Progenitor cell of endocrine pancreas (in vitro differentiated cells): ENCODE data around the gene LLPH. TPM values are rescaled to one million over a fixed set of nuclear protein-coding genes. Genes with fewer than 3 reads are reported as not detected.
A peak's percentile ranks its signal among the peaks of the same experiment; 100 is the strongest.

Experiments
- DNase-seq: peaks from one replicate; pipeline ENCODE4 v3.0.0; 2021; ENCODE audit warnings: low spot score; ENCODE audit not compliant: unreplicated experiment
- H3K27ac Mint-ChIP-seq: 2 replicates; pipeline ENCODE4 v1.8.0; 2021; ENCODE audit warnings: mild to moderate bottlenecking, moderate library complexity, mixed read lengths
- H3K27me3 Mint-ChIP-seq: 2 replicates; pipeline ENCODE4 v1.8.0; 2021; ENCODE audit warnings: mixed read lengths
- H3K36me3 Mint-ChIP-seq: 2 replicates; pipeline ENCODE4 v1.8.0; 2022; ENCODE audit warnings: mixed read lengths; ENCODE audit not compliant: insufficient read depth
- H3K4me1 Mint-ChIP-seq: 2 replicates; pipeline ENCODE4 v1.8.0; 2021; ENCODE audit warnings: low read depth, mixed read lengths
- H3K4me3 Mint-ChIP-seq: 2 replicates; pipeline ENCODE4 v1.8.0; 2021; ENCODE audit warnings: low read depth, mild to moderate bottlenecking, moderate library complexity, mixed read lengths
- H3K9me3 Mint-ChIP-seq: 2 replicates; pipeline ENCODE4 v1.8.0; 2021; ENCODE audit warnings: low read depth, mixed read lengths
- total RNA-seq: library from RNA; stranded (reverse); gene quantifications from 2 replicates; pipeline ENCODE4 v1.2.1, GENCODE V29; 2021
- TF ChIP-seq, protein P1 (sequence below): fragments of 200-600 bp; sonication (generic); IDR thresholded peaks from one replicate; pipeline ENCODE4 v1.5.0; 2021; ENCODE audit warnings: antibody characterized with exemption, mild to moderate bottlenecking; ENCODE audit not compliant: unreplicated experiment

LLPH gene
- total RNA-seq, 1 donor from 2014 or later = 22.4 TPM

DNA sequence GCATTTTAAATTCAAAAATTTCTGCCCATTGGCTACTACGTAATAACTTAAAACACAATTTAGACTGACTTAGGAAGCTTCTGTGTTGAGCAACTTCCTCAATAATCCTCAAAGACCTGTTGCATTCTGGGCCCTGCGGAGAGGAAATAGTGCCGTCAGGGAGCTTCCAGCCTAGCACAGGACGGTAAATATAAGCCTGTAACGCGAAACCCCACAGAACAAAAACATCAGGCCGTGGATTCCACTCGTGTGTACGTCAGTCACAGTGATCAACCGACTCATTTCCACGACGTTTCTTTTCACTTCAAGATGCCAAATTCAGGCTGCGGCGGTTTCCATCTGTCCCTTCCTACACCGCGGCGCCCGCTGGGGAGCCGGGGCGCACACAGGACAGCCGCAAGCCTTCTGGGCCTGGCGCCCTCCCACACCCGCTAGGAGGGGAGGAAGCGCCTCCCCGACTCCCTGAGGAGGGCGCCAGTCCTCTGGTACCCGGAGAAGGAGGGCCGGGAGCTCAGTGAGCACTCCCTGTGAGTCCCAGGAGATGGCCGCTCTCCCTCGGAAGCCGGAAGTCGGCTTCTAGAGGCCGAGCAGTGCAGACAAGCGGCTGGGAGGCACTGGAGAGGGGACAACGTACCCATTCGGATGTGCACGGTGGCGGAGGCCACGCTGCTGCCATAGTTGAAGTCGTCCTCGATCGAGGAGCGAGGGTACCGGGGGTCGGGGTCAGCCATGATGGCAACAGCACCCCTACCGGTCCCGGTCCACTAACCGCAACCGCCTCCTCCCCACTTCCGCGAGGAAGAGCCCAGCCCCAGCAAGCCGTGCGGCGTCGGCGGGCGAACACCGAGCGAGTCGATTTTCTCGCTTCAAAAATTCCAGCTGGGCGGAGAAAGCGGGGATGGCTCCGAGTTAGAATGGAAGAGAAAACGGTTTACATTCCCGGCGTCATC, 38.9 kb upstream of the LLPH start, which contains the start of gene TMBIM4:
Gene TMBIM4 (minus strand): TSS at position 776 of the 950 bp plus-strand sequence. CDS start 45 bp downstream, at position 731.
- DNase-seq = peak; percentile 46
- Mint-ChIP-seq H3K36me3 (peaks cover 9% of the 10 kb centered on the region), H3K4me3 (peak within 1 kb of the TSS; percentile 91), H3K27ac (peak within 1 kb of the TSS; percentile 95), H3K4me1 (peaks cover 2% of the 10 kb centered on the region), H3K9me3 (peaks cover 12% of the 10 kb centered on the region), H3K27me3 (no peaks in the 10 kb centered on the region)
- TF ChIP-seq, protein P1, sequence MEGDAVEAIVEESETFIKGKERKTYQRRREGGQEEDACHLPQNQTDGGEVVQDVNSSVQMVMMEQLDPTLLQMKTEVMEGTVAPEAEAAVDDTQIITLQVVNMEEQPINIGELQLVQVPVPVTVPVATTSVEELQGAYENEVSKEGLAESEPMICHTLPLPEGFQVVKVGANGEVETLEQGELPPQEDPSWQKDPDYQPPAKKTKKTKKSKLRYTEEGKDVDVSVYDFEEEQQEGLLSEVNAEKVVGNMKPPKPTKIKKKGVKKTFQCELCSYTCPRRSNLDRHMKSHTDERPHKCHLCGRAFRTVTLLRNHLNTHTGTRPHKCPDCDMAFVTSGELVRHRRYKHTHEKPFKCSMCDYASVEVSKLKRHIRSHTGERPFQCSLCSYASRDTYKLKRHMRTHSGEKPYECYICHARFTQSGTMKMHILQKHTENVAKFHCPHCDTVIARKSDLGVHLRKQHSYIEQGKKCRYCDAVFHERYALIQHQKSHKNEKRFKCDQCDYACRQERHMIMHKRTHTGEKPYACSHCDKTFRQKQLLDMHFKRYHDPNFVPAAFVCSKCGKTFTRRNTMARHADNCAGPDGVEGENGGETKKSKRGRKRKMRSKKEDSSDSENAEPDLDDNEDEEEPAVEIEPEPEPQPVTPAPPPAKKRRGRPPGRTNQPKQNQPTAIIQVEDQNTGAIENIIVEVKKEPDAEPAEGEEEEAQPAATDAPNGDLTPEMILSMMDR = peak; percentile 45

DNA sequence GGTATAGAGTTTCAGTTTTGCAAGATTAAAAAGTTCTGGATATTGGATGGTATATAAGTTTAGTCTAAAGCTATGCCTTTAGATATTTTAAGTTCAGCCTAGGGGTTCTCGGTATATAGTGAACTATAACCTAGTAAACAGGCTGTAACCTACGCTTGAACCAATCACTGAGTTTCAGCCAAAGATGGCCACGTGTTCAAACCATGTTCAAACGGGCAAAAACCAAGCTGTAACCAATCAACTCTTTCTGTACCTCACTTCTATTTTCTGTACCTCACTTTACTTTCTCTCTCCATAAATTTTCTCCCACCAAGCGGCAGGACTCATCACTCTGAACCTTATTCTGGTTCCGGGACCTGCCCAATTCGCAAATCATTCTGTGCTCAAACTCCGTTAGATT, 37.9 kb upstream of the LLPH start:
- no peak for DNase-seq
- TF ChIP-seq, protein P1 = no peak
- no peaks in the 10 kb centered on the region for H3K27me3 Mint-ChIP-seq
- peaks cover 15% of the 10 kb centered on the region for H3K9me3 Mint-ChIP-seq
- peaks cover 11% of the 10 kb centered on the region for H3K36me3 Mint-ChIP-seq
- H3K4me1 Mint-ChIP-seq = peaks cover 2% of the 10 kb centered on the region
- no peak overlapping the region for H3K27ac Mint-ChIP-seq
- no peak overlapping the region for H3K4me3 Mint-ChIP-seq

DNA sequence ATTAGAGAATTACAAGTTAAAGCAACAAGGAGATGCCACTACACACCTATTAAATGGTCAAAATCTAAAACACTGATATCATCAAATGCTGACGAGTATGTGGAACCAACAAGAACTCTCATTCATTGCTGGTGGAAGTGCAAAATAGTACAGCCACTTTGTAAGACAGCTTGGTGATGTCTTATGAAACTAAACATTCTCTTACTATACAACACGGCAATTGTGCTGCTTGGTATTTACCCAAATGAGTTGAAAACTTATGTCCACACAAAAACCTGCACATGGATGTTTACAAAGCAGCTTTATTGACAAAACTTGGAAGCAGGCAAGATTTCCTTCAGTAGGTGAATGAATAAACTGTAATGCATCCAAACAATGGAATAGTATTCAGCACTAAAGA, 36.0 kb upstream of the LLPH start:
- Mint-ChIP-seq H3K27me3 (no peaks in the 10 kb centered on the region), H3K4me1 (peaks cover 2% of the 10 kb centered on the region), H3K36me3 (peaks cover 11% of the 10 kb centered on the region), H3K4me3 (no peak overlapping the region), H3K27ac (no peak overlapping the region), H3K9me3 (peaks cover 15% of the 10 kb centered on the region)
- TF ChIP-seq, protein P1 = no peak
- no peak for DNase-seq

DNA sequence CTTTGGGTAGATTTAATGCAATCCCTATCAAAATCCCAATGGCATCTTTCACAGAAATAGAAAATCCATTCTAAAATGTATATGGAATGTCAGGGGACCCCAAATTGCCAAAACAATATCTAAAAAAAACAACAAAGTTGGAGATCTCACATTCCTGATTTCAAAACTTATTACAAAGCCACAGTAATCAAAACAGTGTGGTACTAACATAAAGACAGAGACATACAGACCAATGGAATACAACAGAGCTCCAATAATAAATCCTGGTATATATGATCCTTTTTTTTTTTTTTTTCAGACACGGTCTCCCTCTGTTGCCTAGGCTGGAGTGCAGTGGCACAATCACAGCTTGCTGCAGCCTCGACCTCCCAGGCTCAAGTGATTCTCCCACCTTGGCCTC, 34.6 kb upstream of the LLPH start:
- Mint-ChIP-seq H3K27ac (no peak overlapping the region), H3K27me3 (no peaks in the 10 kb centered on the region), H3K4me3 (no peak overlapping the region), H3K9me3 (peaks cover 15% of the 10 kb centered on the region), H3K36me3 (peaks cover 11% of the 10 kb centered on the region), H3K4me1 (peaks cover 2% of the 10 kb centered on the region)
- no peak for DNase-seq
- TF ChIP-seq, protein P1 = no peak

DNA sequence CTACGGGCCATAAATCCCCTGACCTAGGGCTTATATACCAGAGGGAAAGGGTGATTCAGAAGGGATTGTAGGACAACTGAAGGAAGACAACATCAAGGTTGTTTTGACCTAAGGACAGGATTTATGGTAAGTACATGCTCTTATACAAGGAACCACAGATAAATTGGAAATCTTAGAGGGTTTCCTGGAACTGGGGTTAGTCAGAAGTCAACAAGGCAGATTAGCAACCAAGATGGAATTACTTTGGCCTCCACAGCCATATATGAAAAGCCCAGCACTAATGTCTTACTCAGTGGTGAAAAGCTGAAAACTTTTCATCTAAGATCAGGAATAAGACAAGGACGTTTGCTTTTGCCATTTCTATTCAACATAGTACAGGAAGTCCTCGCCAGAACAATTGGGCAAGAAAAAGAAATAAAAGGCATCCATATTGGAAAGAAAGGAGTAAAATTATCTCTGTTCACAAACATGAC, 33.8 kb upstream of the LLPH start:
- Mint-ChIP-seq H3K4me1 (peaks cover 2% of the 10 kb centered on the region), H3K27ac (no peak overlapping the region)
- DNase-seq = no peak

More for the DNA sequence above, 33.8 kb upstream of the LLPH start:
- Mint-ChIP-seq H3K9me3 (peaks cover 15% of the 10 kb centered on the region), H3K27me3 (no peaks in the 10 kb centered on the region), H3K4me3 (no peak overlapping the region), H3K36me3 (peaks cover 11% of the 10 kb centered on the region)
- TF ChIP-seq, protein P1 = no peak
